Measurements from ENCODE around the gene TMEM198. TPM values are rescaled to one million over a fixed set of nuclear protein-coding genes. Genes with fewer than 3 reads are reported as not detected.

TMEM198 gene
- total RNA-seq, 1 experiment from 2014 or later: 1.1 TPM

GRCh38 chr2:219495531-219496122 is 48.2 kb upstream of the TMEM198 start:
- ATAC-seq: no peak
- DNase-seq: peak; percentile 59
- Histone ChIP-seq H3K27me3 (ENCODE audit: low read length) (no peaks in the 10 kb centered on the region), H2AFZ (ENCODE audit: low read length) (no peak overlapping the region), H3K4me1 (ENCODE audit: insufficient read depth, low read length) (peaks cover 21% of the 10 kb centered on the region), H3K36me3 (ENCODE audit: low read depth, low read length) (no peaks in the 10 kb centered on the region), H3F3A (ENCODE audit: low read length, unreplicated experiment) (no peaks in the 10 kb centered on the region), H3K4me2 (ENCODE audit: low read length) (no peak overlapping the region), H4K20me1 (ENCODE audit: low read length) (no peaks in the 10 kb centered on the region), H3K27ac (ENCODE audit: low read length) (no peak overlapping the region), H3K79me2 (ENCODE audit: low read length) (peaks cover 16% of the 10 kb centered on the region), H3K9me3 (ENCODE audit: low read length) (no peaks in the 10 kb centered on the region), H3K4me3 (ENCODE audit: low read length) (no peak overlapping the region), H3K9me2 (replicated peaks; ENCODE audit: low read length) (no peaks in the 10 kb centered on the region), H3K9ac (ENCODE audit: low read length) (no peak overlapping the region)
- TF ChIP-seq EZH2phosphoT487 (IDR thresholded peaks at IDR 0.05; ENCODE audit: borderline replicate concordance, low read length) (no peak), CTCF (conservative IDR thresholded peaks at IDR 0.05; ENCODE audit: low read depth, low read length) (peak; percentile 74)
- intact Hi-C loops (cut with micrococcal nuclease): loop anchor here (1.0 to 5.0 kb wide), 2 partner anchors 35 to 108 kb away; partner anchors contain the start of gene DNPEP
- POLR2A ChIA-PET (ENCODE audit: unreplicated experiment): interaction anchor here (0.6 to 0.7 kb wide), 3 partner anchors 14 to 502 kb away, joined by 3 to 4 read pairs (median 3); no protein-coding TSS in a partner anchor
- CTCF ChIA-PET: interaction anchor here (0.5 to 2.4 kb wide), 8 partner anchors 11 to 40 kb away, joined by 3 to 47 read pairs (median 6); no protein-coding TSS in a partner anchor
- no TSS peak for BruUV-seq (replicated peaks)

- POLR2A ChIA-PET (ENCODE audit: unreplicated experiment): no interaction called here
- Histone ChIP-seq H3K9me3 (ENCODE audit: low read length) (no peaks in the 10 kb centered on the region), H3K4me3 (ENCODE audit: low read length) (no peak overlapping the region), H3K4me1 (ENCODE audit: insufficient read depth, low read length) (peaks cover 21% of the 10 kb centered on the region), H3K27ac (ENCODE audit: low read length) (no peak overlapping the region), H3K9ac (ENCODE audit: low read length) (no peak overlapping the region), H3K27me3 (ENCODE audit: low read length) (no peaks in the 10 kb centered on the region), H3F3A (ENCODE audit: low read length, unreplicated experiment) (no peaks in the 10 kb centered on the region), H3K9me2 (replicated peaks; ENCODE audit: low read length) (no peaks in the 10 kb centered on the region), H3K36me3 (ENCODE audit: low read depth, low read length) (no peaks in the 10 kb centered on the region), H3K4me2 (ENCODE audit: low read length) (no peak overlapping the region), H4K20me1 (ENCODE audit: low read length) (no peaks in the 10 kb centered on the region), H3K79me2 (ENCODE audit: low read length) (peaks cover 16% of the 10 kb centered on the region), H2AFZ (ENCODE audit: low read length) (no peak overlapping the region)
- no TSS peak for BruUV-seq (replicated peaks)
- CTCF ChIA-PET: interaction anchor here (0.7 to 2.4 kb wide), 5 partner anchors 12 to 34 kb away, joined by 3 to 47 read pairs (median 12); no protein-coding TSS in a partner anchor
- intact Hi-C loops (cut with micrococcal nuclease): loop anchor here (5.0 kb wide), 1 partner anchor 109 kb away; the partner anchor contains the start of gene DNPEP
- no peak for ATAC-seq
- DNase-seq: no peak
- TF ChIP-seq CTCF (conservative IDR thresholded peaks at IDR 0.05; ENCODE audit: low read depth, low read length) (no peak), EZH2 (IDR thresholded peaks at IDR 0.05; ENCODE audit: low read length, unreplicated experiment) (no peak), EZH2phosphoT487 (IDR thresholded peaks at IDR 0.05; ENCODE audit: borderline replicate concordance, low read length) (no peak)
These were observed 47.5 kb upstream of the TMEM198 start for GRCh38 chr2:219496247-219496824.

All from PC-3 (cell line).